HEK293 (cell line): Measurements from ENCODE around the gene AATF.

Source experiments
- CTCF ChIA-PET: fragments of 350-600 bp; formaldehyde crosslinking; extraction: SDS; loops from one replicate; lab custom pipeline; 2021; ENCODE audit warnings: antibody characterized with exemption; lab: Yijun Ruan, JAX
- POLR2A ChIA-PET: fragments of 300-600 bp; formaldehyde crosslinking; extraction: SDS; loops from one replicate; lab custom pipeline; 2020; ENCODE audit warnings: antibody characterized with exemption, inconsistent platforms; lab: Yijun Ruan, JAX
- H3K27ac ChIP-seq: fragments of 200-500 bp; sonication (Bioruptor generic); 2 replicates; pipeline ENCODE4 v1.5.1; 2014; ENCODE audit warnings: low read depth, low read length, control low read depth, inconsistent platforms; ENCODE audit errors: extremely low read depth
- H3K36me3 ChIP-seq, 2 experiments: fragments of 200-500 bp in 1 of 2; sonication (Bioruptor generic) in 1 of 2; 1 replicate in 1 of 2; 2 replicates in 1 of 2; pipeline ENCODE4 v1.5.1; 2014 to 2017; ENCODE audit warnings: inconsistent platforms in 2 of 2, low read length in 2 of 2; ENCODE audit not compliant: control insufficient read depth in 2 of 2, insufficient read depth in 1 of 2
- H3K4me1 ChIP-seq: fragments of 200-500 bp; sonication (Bioruptor generic); 2 replicates; pipeline ENCODE4 v1.5.1; 2014; ENCODE audit warnings: mild to moderate bottlenecking, low read length, inconsistent platforms; ENCODE audit not compliant: control insufficient read depth, insufficient read depth
- H3K4me3 ChIP-seq: 2 replicates; pipeline ENCODE4 v1.5.1; 2011; ENCODE audit warnings: low read depth, mild to moderate bottlenecking, control low read depth, low read length, moderate library complexity
- H3K9me3 ChIP-seq: fragments of 200-500 bp; sonication (Bioruptor generic); 2 replicates; pipeline ENCODE4 v1.5.1; 2014; ENCODE audit warnings: low read depth, low read length, inconsistent platforms; ENCODE audit not compliant: control insufficient read depth, insufficient read depth
- EGR2 ChIP-seq: fragments of 450-650 bp; formaldehyde crosslinking; IDR thresholded peaks from 2 replicates; pipeline ENCODE4 v1.5.1; 2016; ENCODE audit warnings: low read depth, missing biosample characterization, missing genetic modification characterization
- FEZF1 ChIP-seq: fragments of 450-650 bp; formaldehyde crosslinking; IDR thresholded peaks from 2 replicates; pipeline ENCODE4 v1.5.1; 2016; ENCODE audit warnings: missing biosample characterization, missing genetic modification characterization
- GFI1B ChIP-seq: fragments of 450-650 bp; formaldehyde crosslinking; IDR thresholded peaks from 2 replicates; pipeline ENCODE4 v1.5.1; 2016; ENCODE audit warnings: missing biosample characterization, missing genetic modification characterization
- GLIS1 ChIP-seq: fragments of 450-650 bp; formaldehyde crosslinking; IDR thresholded peaks from 2 replicates; pipeline ENCODE4 v1.5.1; 2016; ENCODE audit warnings: missing biosample characterization, missing genetic modification characterization
- MZF1 ChIP-seq: fragments of 450-650 bp; formaldehyde crosslinking; IDR thresholded peaks from 2 replicates; pipeline ENCODE4 v1.5.1; 2017; ENCODE audit warnings: missing biosample characterization, missing genetic modification characterization, borderline replicate concordance
- OSR2 ChIP-seq: fragments of 450-650 bp; formaldehyde crosslinking; IDR thresholded peaks from 2 replicates; pipeline ENCODE4 v1.5.1; 2016; ENCODE audit warnings: missing biosample characterization, missing genetic modification characterization
- SP7 ChIP-seq: fragments of 450-650 bp; formaldehyde crosslinking; IDR thresholded peaks from 2 replicates; pipeline ENCODE4 v1.5.1; 2016; ENCODE audit warnings: missing biosample characterization, missing genetic modification characterization
- YY2 ChIP-seq: fragments of 450-650 bp; formaldehyde crosslinking; IDR thresholded peaks from 2 replicates; pipeline ENCODE4 v1.5.1; 2016; ENCODE audit warnings: missing biosample characterization, missing genetic modification characterization
- ZFHX2 ChIP-seq: fragments of 450-650 bp; formaldehyde crosslinking; conservative IDR thresholded peaks from 2 replicates; pipeline ENCODE4 v1.5.1; 2016; ENCODE audit warnings: missing biosample characterization, missing genetic modification characterization
- ZNF155 ChIP-seq: fragments of 450-650 bp; formaldehyde crosslinking; IDR thresholded peaks from 2 replicates; pipeline ENCODE4 v1.5.1; 2016; ENCODE audit warnings: missing biosample characterization, missing genetic modification characterization
- ZNF274 ChIP-seq, 2 experiments: fragments of 200-500 bp in 1 of 2; fragments of 450-650 bp in 1 of 2; sonication (Bioruptor generic) in 1 of 2; formaldehyde crosslinking in 1 of 2; IDR thresholded peaks; 2 replicates each; pipeline versions ENCODE4 v1.5.1 to v1.6.1; 2014 to 2016; ENCODE audit warnings: borderline replicate concordance in 1 of 2, inconsistent platforms in 1 of 2, low read length in 1 of 2, missing biosample characterization in 1 of 2, missing genetic modification characterization in 1 of 2
- ZNF416 ChIP-seq: fragments of 450-650 bp; formaldehyde crosslinking; IDR thresholded peaks from 2 replicates; pipeline ENCODE4 v1.5.1; 2016; ENCODE audit warnings: missing biosample characterization, missing genetic modification characterization
- ZNF449 ChIP-seq: fragments of 450-650 bp; formaldehyde crosslinking; IDR thresholded peaks from 2 replicates; pipeline ENCODE4 v1.5.1; 2017; ENCODE audit warnings: missing biosample characterization, mild to moderate bottlenecking, missing genetic modification characterization, moderate library complexity
- ZNF48 ChIP-seq: fragments of 450-650 bp; formaldehyde crosslinking; IDR thresholded peaks from 2 replicates; pipeline ENCODE4 v1.5.1; 2016; ENCODE audit warnings: missing biosample characterization, missing genetic modification characterization
- ZNF521 ChIP-seq: fragments of 450-650 bp; formaldehyde crosslinking; IDR thresholded peaks from 2 replicates; pipeline ENCODE4 v1.5.1; 2017; ENCODE audit warnings: missing biosample characterization, mild to moderate bottlenecking, missing genetic modification characterization
- ZNF677 ChIP-seq: fragments of 450-650 bp; IDR thresholded peaks from 2 replicates; pipeline ENCODE4 v1.5.0; 2018; ENCODE audit warnings: missing biosample characterization, mild to moderate bottlenecking, missing genetic modification characterization, moderate library complexity
- ZNF843 ChIP-seq: fragments of 450-650 bp; formaldehyde crosslinking; IDR thresholded peaks from 2 replicates; pipeline ENCODE4 v1.5.1; 2016; ENCODE audit warnings: missing biosample characterization, missing genetic modification characterization
- ZSCAN16 ChIP-seq: fragments of 450-650 bp; formaldehyde crosslinking; IDR thresholded peaks from 2 replicates; pipeline ENCODE4 v1.5.1; 2016; ENCODE audit warnings: missing biosample characterization, missing genetic modification characterization
- ZSCAN23 ChIP-seq: fragments of 450-650 bp; formaldehyde crosslinking; IDR thresholded peaks from 2 replicates; pipeline ENCODE4 v1.5.1; 2016; ENCODE audit warnings: missing biosample characterization, missing genetic modification characterization
- TF ChIP-seq, protein P1 (sequence below): fragments of 450-650 bp; formaldehyde crosslinking; IDR thresholded peaks from 2 replicates; pipeline ENCODE4 v1.5.1; 2017; ENCODE audit warnings: missing biosample characterization, missing genetic modification characterization
- TF ChIP-seq, protein P2 (sequence below): fragments of 450-650 bp; formaldehyde crosslinking; IDR thresholded peaks from 2 replicates; pipeline ENCODE4 v1.5.1; 2016; ENCODE audit warnings: missing biosample characterization, missing genetic modification characterization

Gene AATF

GRCh38 chr17:37037590-37038155, 88.9 kb downstream of the AATF start:
- POLR2A ChIA-PET = no interaction called here
- CTCF ChIA-PET = interaction anchor here (1.0 kb wide), 1 partner anchor 10 kb away, joined by 5 read pairs; no protein-coding TSS in a partner anchor
- Histone ChIP-seq H3K36me3 (peaks cover 16% of the 10 kb centered on the region in 2 experiments), H3K9me3 (no peaks in the 10 kb centered on the region), H3K4me3 (no peak overlapping the region), H3K27ac (no peak overlapping the region), H3K4me1 (peaks cover 14% of the 10 kb centered on the region)
- TF ChIP-seq ZFHX2 = peak; percentile 48
- TF ChIP-seq EGR2 (tag by site-specific recombination) = peak; percentile 59; the same call in 1 of the 2 replicates
- TF ChIP-seq ZNF449 (tag by site-specific recombination) = no peak
- peak; percentile 33; the same call in 1 of the 2 replicates for TF ChIP-seq GLIS1 (tag by site-specific recombination)
- no peak for TF ChIP-seq ZNF843 (tag by site-specific recombination)
- TF ChIP-seq MZF1 (tag by site-specific recombination) = no peak

GRCh38 chr17:37039269-37039668, 90.5 kb downstream of the AATF start:
- Histone ChIP-seq H3K9me3 (no peaks in the 10 kb centered on the region), H3K27ac (no peak overlapping the region), H3K4me3 (no peak overlapping the region), H3K4me1 (peaks cover 19% of the 10 kb centered on the region), H3K36me3 (peaks cover 8 to 14% of the 10 kb centered on the region in 2 experiments)
- ChIA-PET POLR2A (no interaction called here), CTCF (interaction anchor here (0.6 to 2.2 kb wide), 3 partner anchors 9 to 411 kb away, joined by 3 to 9 read pairs (median 3); no protein-coding TSS in a partner anchor)
- TF ChIP-seq GFI1B (tag by site-specific recombination) (peak; percentile 50; the same call in 1 of the 2 replicates), GLIS1 (tag by site-specific recombination) (0 out of 2 replicates have a peak, but pooled peaks have one; percentile 35), ZNF521 (tag by site-specific recombination) (no peak), OSR2 (tag by site-specific recombination) (peak; percentile 56; the same call in 1 of the 2 replicates), YY2 (no peak), ZNF274 (IDR thresholded peaks at IDR 0.05; ENCODE audit: low read length) (no peak), ZNF274 (tag by site-specific recombination; IDR thresholded peaks at IDR 0.05; ENCODE audit: borderline replicate concordance) (no peak), SP7 (peak; percentile 81), ZNF48 (tag by site-specific recombination) (no peak), ZNF843 (tag by site-specific recombination) (peak; percentile 64; the same call in 1 of the 2 replicates), ZSCAN16 (no peak), ZNF416 (tag by site-specific recombination) (no peak), ZNF677 (no peak), ZNF155 (tag by site-specific recombination) (no peak), FEZF1 (tag by site-specific recombination) (peak; percentile 78), ZSCAN23 (tag by site-specific recombination) (no peak)
- TF ChIP-seq, protein P1, sequence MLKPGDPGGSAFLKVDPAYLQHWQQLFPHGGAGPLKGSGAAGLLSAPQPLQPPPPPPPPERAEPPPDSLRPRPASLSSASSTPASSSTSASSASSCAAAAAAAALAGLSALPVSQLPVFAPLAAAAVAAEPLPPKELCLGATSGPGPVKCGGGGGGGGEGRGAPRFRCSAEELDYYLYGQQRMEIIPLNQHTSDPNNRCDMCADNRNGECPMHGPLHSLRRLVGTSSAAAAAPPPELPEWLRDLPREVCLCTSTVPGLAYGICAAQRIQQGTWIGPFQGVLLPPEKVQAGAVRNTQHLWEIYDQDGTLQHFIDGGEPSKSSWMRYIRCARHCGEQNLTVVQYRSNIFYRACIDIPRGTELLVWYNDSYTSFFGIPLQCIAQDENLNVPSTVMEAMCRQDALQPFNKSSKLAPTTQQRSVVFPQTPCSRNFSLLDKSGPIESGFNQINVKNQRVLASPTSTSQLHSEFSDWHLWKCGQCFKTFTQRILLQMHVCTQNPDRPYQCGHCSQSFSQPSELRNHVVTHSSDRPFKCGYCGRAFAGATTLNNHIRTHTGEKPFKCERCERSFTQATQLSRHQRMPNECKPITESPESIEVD (tag by site-specific recombination) = peak; percentile 22; the same call in 1 of the 2 replicates
- TF ChIP-seq, protein P2, sequence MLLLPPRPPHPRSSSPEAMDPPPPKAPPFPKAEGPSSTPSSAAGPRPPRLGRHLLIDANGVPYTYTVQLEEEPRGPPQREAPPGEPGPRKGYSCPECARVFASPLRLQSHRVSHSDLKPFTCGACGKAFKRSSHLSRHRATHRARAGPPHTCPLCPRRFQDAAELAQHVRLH (tag by site-specific recombination) = peak; percentile 54; the same call in 1 of the 2 replicates
